ENCODE measurements around the gene ROR2.

The ROR2 gene

GRCh38 chr9:91710158-91710557, 239.9 kb downstream of the ROR2 start:
- DNase-seq: no peak

DNA sequence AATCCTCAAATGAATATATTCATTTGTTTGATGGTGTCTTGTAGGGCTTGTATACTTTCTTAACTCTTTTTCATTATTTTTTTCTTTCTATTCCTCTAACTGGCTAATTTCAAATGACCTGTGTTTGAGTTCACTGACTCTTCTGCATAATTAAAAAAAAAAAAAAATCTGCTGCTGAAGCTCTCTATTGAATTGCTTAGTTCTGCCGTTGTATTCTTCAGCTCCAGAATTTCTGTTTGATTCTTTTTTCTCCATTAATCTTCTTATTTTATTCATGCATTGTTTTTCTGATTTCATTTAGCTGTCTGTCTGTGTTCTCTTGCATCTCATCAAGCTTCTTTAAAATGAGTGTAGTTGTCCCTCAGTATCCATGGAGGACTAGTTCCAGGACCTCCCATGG, 244.6 kb downstream of the ROR2 start:
- DNase-seq: no peak

DNA sequence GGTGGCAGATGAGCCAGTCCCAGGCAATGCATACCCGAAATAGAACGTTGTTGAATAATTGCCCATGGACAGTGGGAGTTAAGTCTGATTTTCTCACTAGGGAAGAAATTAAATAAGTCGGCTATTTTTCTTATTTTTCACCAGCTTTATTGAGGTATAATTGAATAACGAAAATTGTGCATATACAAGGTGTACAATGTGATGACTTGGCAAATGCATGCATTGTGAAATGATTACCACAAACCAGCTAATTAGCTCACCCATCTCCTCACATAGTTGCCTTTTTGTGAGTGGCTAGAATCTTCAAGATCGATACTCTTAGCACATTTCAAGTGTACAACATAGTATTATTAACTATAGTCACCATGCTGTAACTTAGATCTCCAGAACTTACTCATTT, 249.6 kb downstream of the ROR2 start:
- DNase-seq: no peak

- DNase-seq: no peak
These were observed 251.8 kb downstream of the ROR2 start for GRCh38 chr9:91698266-91698665.

- no peak for DNase-seq
These were observed 252.8 kb downstream of the ROR2 start for GRCh38 chr9:91697201-91697600.

DNA sequence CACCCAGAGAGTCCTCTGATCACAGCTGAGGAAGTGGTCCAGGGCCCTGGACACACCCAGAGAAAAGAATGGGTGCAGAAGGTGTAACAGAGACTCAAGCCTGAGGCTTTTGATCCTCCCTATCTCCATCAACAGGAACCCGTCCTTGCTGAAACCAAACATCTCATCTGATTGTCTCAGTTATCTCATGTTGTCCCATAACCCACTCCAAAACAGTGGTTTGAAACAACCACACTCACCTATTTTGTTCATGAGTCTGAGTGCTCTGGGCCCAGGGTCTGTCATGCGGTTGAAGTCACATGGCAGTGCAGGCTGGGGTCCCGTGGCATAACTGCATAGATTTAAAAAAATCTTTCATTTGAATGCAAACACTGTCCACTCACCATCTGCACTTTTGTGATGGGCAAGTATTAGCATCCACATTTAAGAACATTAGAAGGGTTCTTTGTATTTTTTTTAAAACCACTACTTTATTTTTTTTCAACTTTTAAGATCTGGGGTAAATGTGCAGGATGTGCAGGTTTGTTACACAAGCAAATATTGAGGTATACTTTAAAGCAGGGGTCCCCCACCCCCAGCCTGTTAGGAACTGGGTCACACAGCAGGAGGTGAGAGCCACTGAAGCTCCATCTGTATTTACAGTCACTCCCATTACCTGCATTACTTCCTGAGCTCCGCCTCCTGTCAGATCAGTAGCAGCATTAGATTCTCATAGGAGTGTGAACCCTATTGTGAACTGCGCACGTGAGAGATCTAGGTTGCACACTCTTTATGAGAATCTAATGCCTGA, 255.8 kb downstream of the ROR2 start:
- DNase-seq: no peak

DNA sequence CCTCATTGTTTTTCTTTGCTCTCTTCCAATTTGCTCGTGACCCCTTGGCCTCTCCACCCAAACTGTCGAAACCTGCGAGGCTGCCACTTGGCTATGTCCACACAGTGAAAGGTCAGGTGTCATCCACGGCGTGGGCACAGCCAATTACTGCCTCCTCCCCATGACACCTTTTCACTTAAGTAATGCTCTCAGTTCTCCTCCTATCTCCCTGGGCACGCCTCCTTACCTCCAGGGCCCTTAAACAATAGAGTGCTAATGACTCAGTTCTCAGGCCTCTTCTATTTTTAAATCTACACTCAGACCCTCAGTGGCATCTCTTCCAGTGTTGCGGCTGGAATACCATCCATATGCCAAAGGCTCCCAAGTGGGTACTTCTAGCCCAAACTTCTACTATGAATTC, 256.8 kb downstream of the ROR2 start:
- DNase-seq: no peak

DNA sequence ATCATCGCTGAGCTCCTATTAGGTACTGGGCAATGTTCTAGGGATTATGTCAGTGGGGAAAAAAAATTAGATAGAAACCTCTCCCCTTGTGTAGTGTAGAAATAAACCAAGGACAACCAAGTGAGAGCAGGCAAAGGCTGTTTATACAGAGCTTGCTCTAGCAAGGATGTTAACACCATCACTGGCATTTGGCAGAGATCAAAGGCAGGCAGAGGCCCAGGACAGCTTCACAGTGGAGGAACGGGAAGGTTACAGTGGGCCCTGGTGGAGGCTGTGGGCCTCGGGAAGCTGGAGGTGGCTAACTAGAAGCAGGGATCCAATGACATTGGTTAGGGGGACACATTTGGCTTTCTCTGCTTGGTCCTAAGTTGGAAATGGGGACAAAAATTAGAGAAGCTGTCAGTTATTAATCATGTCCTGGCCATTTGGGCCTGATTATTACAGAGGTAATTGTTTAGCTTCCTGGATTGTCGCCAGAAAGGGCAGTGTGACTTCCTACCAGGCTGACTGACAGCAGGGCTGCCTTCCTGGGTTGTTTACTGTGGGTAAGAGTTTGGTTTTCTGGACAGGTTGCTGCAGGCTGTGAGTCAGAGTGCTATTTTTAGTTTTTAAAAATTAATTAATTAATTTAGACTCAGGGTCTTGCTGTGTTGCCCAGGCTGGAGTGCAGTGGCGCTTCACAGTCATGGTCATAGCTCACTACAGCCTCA, 259.3 kb downstream of the ROR2 start:
- no peak for DNase-seq

DNA sequence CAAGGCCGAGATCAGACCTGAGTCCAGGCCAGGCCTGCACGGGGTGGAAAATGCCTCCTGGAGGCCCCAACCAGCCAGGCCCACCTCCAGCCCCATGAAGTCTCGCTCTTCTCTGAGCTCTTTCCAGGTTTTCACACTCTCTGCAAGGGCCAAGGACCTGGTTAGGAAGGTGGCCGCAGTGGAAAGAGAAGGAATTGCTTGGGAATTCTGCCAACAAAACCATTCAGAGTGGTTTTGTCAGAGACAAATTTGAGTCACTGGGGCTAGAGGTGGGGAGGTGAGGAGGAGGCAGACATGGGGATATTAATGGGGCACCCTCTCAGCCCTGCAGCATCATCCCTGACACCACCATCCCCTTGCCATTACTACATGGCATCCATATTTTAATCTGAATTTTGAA, 261.0 kb downstream of the ROR2 start:
- no peak for DNase-seq

DNA sequence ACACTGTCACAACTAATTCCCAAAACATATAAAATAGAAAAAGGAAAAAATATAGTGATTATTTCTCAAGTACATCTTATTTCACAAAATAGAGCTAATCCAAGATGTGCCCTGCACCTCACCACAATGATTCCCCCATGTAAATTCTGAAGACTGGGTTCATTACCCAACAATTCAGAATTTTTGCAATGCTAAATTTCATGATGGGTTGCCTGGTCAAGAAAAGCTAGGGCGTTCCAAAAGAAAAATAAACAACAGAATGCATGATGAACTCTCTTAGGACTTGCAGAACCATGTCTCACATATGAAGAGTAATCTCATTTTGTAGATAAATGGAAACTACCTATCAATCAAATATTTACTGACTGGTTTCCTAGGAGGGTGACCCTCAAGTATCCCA, 266.8 kb downstream of the ROR2 start:
- no peak for DNase-seq

GRCh38 chr9:91682806-91683205, 267.2 kb downstream of the ROR2 start:
- DNase-seq: no peak

DNA sequence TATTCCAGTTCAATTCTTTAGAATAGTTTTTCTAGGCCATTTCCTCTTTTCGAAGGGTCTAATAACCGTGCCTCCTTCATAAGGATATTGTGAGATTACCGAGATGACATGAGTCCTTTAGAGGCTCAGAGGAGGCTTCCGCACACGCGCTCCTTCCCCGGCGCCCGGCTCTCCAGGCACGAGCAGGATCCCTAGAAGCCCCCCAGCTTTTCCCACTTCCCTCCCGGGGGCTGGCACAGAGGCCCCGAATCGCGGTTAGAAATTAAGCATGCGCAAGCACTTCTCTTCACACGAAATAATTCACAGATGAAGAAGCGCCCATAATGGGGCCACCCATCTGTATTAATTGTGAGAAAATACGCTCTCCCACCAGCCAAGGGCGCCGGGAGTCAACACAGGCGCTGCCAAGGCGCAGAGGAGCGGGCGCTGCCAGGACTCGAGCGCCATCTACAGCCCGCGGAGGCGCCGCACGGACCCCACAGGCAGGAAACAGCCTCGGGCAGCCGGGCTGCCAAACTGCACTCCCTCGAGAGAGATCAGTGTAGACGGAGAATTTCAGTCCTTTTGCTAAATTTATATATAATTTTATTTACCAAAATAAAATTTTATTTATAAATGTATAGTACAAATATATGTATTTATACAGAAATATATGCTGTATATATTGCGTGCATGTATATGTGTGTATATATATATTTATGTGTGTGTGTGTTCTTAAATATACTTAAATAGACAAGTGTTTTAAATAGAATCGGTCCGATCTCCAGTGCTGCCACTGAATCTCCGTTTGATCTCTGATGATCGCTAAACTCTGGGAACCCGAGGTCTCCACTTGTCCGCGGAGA, 268.3 kb downstream of the ROR2 start:
- DNase-seq: peak; percentile 47 to 59

- DNase-seq: no peak
These were observed 269.0 kb downstream of the ROR2 start for GRCh38 chr9:91680998-91681397.

GRCh38 chr9:91680106-91680505, 269.9 kb downstream of the ROR2 start:
- no peak for DNase-seq

- no peak for DNase-seq
These were observed 271.0 kb downstream of the ROR2 start for GRCh38 chr9:91678807-91679580.

GRCh38 chr9:91677822-91678436, 272.1 kb downstream of the ROR2 start:
- DNase-seq: no peak

DNA sequence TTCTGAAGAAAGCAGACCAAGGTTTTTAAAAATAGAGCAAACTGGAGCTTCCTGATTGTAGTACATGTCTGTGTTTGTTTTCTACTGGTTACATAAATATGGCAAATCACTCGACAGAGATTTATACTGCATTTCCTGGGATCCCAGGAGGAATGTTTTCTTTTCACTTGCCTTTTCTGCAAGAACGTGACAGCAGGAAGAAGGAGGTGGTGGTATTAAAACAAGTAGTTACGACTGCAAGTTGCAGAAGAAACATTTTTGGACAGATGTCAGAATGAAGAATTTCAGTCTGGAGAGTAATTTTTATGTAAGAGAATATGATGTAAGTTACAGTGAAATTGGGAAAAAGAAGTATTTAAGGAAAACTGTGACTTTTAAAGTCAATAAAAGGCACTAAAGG, 272.7 kb downstream of the ROR2 start:
- no peak for DNase-seq

- no peak for DNase-seq
These were observed 274.0 kb downstream of the ROR2 start for GRCh38 chr9:91676046-91676445.

DNA sequence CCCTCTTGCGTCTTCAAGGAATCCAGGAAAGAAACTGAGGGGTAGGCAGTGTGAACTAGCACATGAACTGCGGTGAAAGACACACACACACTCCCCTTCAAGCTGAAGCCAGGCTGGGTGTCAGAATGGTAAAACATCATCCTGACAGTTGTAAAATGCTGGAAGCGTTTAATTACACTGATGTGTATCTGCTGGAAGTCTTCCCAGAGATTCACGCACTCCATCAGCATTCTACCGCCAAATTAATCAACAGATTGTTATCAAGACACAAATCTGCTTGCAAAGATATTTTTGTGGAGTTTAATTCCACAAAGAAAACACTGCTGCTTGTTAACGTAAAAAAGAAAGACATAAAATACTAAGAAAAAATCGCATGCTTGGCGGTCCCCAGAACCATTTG, 285.4 kb downstream of the ROR2 start:
- no peak for DNase-seq

GRCh38 chr9:91663858-91664257, 286.2 kb downstream of the ROR2 start:
- DNase-seq: no peak

DNA sequence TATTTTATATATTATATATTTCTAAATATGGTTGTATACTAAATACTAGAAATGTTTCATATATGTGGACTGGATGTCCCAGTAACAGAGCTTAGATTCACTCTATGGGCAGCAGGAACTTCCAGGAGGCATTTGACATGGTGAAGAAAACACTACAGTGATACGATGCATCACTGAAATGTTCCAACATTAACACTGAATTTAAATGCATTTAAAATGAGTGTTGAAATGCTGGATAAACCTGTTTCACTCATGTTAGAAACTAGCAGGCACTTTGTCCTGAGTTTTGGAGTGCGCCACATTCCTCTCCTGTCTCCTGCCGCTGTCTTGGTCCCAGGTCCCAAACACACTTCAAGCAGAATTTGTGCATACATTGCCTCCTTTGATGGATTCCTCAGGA, 288.6 kb downstream of the ROR2 start:
- no peak for DNase-seq

DNA sequence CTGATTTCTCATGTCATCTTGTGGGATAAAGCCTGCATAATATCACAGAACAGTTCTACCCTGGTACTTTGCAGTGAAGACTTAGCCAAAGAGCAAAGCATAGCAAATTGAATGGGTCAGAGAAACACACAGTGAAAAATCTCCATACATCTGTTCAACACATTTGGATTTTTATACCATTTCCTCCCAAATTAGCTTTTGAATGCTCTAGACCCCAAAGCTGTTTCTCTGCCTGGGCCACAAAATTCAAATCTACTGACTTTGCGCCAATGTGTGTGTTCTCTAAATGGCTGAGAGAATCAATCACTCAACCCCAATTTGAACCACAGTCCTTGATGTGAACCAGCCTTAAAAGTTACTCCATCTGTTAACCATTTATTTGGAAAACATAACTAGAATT, 289.5 kb downstream of the ROR2 start:
- DNase-seq: no peak
